GM23338 (cell line): Measurements from ENCODE around the gene GALNT15. TPM values are rescaled to one million over a fixed set of nuclear protein-coding genes. Genes with fewer than 3 reads are reported as not detected.

Source experiments
- ATAC-seq: fragments of 200-7000 bp; cut with Tn5 transposase; 3 replicates; pipeline ENCODE4 v1.9.1; 2020
- DNase-seq: peaks from one replicate; pipeline ENCODE4 v3.0.0-alpha.2; 2015; ENCODE audit warnings: low spot score
- H2AFZ ChIP-seq: fragments of 200-600 bp; sonication (generic); 2 replicates; pipeline ENCODE4 v1.8.0; 2016; ENCODE audit warnings: antibody characterized with exemption, mild to moderate bottlenecking, moderate library complexity
- H3F3A ChIP-seq: fragments of 200-600 bp; sonication (generic); replicated peaks from 2 replicates; pipeline ENCODE4 v1.8.0; 2017; ENCODE audit warnings: antibody characterized with exemption, mixed run types, low read depth
- H3K27ac ChIP-seq: fragments of 200-600 bp; sonication (generic); 2 replicates; pipeline ENCODE4 v1.6.1; 2016; ENCODE audit warnings: low read depth
- H3K27me3 ChIP-seq: fragments of 200-600 bp; sonication (generic); 2 replicates; pipeline ENCODE4 v1.8.0; 2016; ENCODE audit warnings: mild to moderate bottlenecking, mixed run types, moderate library complexity; ENCODE audit not compliant: insufficient read depth
- H3K36me3 ChIP-seq: fragments of 200-600 bp; sonication (generic); 2 replicates; pipeline ENCODE4 v1.8.0; 2016; ENCODE audit warnings: mild to moderate bottlenecking; ENCODE audit not compliant: insufficient read depth
- H3K4me1 ChIP-seq: fragments of 200-600 bp; sonication (generic); 2 replicates; pipeline ENCODE4 v1.8.0; 2016; ENCODE audit warnings: mild to moderate bottlenecking, moderate library complexity; ENCODE audit not compliant: insufficient read depth
- H3K4me2 ChIP-seq: fragments of 200-600 bp; sonication (generic); 2 replicates; pipeline ENCODE4 v1.7.1; 2017; ENCODE audit warnings: mixed run types
- H3K4me3 ChIP-seq: fragments of 200-600 bp; sonication (generic); 2 replicates; pipeline ENCODE4 v1.6.1; 2016; ENCODE audit warnings: mixed run types
- H3K79me2 ChIP-seq: fragments of 200-600 bp; sonication (generic); replicated peaks from 2 replicates; pipeline ENCODE4 v1.8.0; 2017; ENCODE audit warnings: mild to moderate bottlenecking; ENCODE audit not compliant: insufficient read depth
- H3K9me2 ChIP-seq: fragments of 200-600 bp; sonication (generic); 2 replicates; pipeline ENCODE4 v1.8.0; 2017; ENCODE audit not compliant: insufficient read depth
- H4K20me1 ChIP-seq: fragments of 200-600 bp; sonication (generic); replicated peaks from 2 replicates; pipeline ENCODE4 v1.8.0; 2017; ENCODE audit warnings: mild to moderate bottlenecking; ENCODE audit not compliant: insufficient read depth
- H3K27ac Mint-ChIP-seq: 2 replicates; pipeline ENCODE4 v1.8.0; 2020; ENCODE audit warnings: inconsistent platforms, mild to moderate bottlenecking, moderate library complexity, mixed read lengths
- H3K27me3 Mint-ChIP-seq: 3 replicates; pipeline ENCODE4 v1.8.0; 2022; ENCODE audit warnings: low read depth, mild to moderate bottlenecking, moderate library complexity, mixed read lengths, inconsistent platforms; ENCODE audit not compliant: insufficient read depth, poor library complexity
- H3K36me3 Mint-ChIP-seq: 3 replicates; pipeline ENCODE4 v1.8.0; 2021; ENCODE audit warnings: low read depth, mild to moderate bottlenecking, inconsistent platforms, moderate library complexity, mixed read lengths
- H3K4me1 Mint-ChIP-seq: 3 replicates; pipeline ENCODE4 v1.8.0; 2020; ENCODE audit warnings: mild to moderate bottlenecking, inconsistent platforms, mixed read lengths
- H3K4me3 Mint-ChIP-seq: 3 replicates; pipeline ENCODE4 v1.8.0; 2021; ENCODE audit warnings: moderate library complexity, mild to moderate bottlenecking, inconsistent platforms, mixed read lengths
- H3K9me3 Mint-ChIP-seq: 3 replicates; pipeline ENCODE4 v1.8.0; 2020; ENCODE audit warnings: moderate library complexity, mild to moderate bottlenecking, inconsistent platforms, mixed read lengths
- CREB1 ChIP-seq: fragments of 250-450 bp; sonication (Bioruptor Pico); IDR thresholded peaks from 2 replicates; pipeline ENCODE4 v1.5.0; 2020; ENCODE audit warnings: low read depth, mild to moderate bottlenecking, moderate library complexity
- ETS1 ChIP-seq: IDR thresholded peaks from 2 replicates; pipeline ENCODE4 v1.6.1; 2016; ENCODE audit warnings: antibody characterized with exemption
- EZH2 ChIP-seq: fragments of 200-600 bp; sonication (generic); IDR thresholded peaks from one replicate; pipeline ENCODE4 v1.8.0; 2017; ENCODE audit warnings: antibody characterized with exemption, mild to moderate bottlenecking, low read depth; ENCODE audit not compliant: unreplicated experiment
- JUNB ChIP-seq: IDR thresholded peaks from one replicate; pipeline ENCODE4 v1.6.1; 2016; ENCODE audit warnings: antibody characterized with exemption; ENCODE audit not compliant: unreplicated experiment
- NANOG ChIP-seq: IDR thresholded peaks from 2 replicates; pipeline ENCODE4 v1.6.1; 2016; ENCODE audit warnings: antibody characterized with exemption, borderline replicate concordance
- STAT1 ChIP-seq: IDR thresholded peaks from one replicate; pipeline ENCODE4 v1.6.1; 2016; ENCODE audit warnings: antibody characterized with exemption; ENCODE audit not compliant: unreplicated experiment
- ZNF114 ChIP-seq: fragments of 250-450 bp; sonication (Bioruptor Pico); IDR thresholded peaks from 2 replicates; pipeline ENCODE4 v1.5.0; 2020; ENCODE audit warnings: mild to moderate bottlenecking, moderate library complexity
- ZNF331 ChIP-seq: fragments of 250-450 bp; sonication (Bioruptor Pico); IDR thresholded peaks from 2 replicates; pipeline ENCODE4 v1.5.0; 2020; ENCODE audit warnings: low read depth, mild to moderate bottlenecking, moderate library complexity
- ZNF462 ChIP-seq: fragments of 250-450 bp; sonication (Bioruptor Pico); IDR thresholded peaks from 2 replicates; pipeline ENCODE4 v1.5.0; 2020; ENCODE audit warnings: mild to moderate bottlenecking, moderate library complexity
- polyA plus RNA-seq: library from polyadenylated mRNA; unstranded; fragments of >200 nt; fragmentation: Nextera tagmentation; extraction: Ambion mirVana; gene quantifications from 2 replicates; pipeline ENCODE4 v1.2.1, GENCODE V29; 2016
- total RNA-seq: library from RNA; depleted of rRNA; stranded (reverse); fragments of >200 nt; shearing (Covaris generic); gene quantifications from 2 replicates; pipeline ENCODE4 v1.2.3, GENCODE V29; 2014
- TF ChIP-seq, protein P1 (sequence below): IDR thresholded peaks from one replicate; pipeline ENCODE4 v1.6.1; 2018; ENCODE audit warnings: antibody characterized with exemption; ENCODE audit not compliant: unreplicated experiment
- TF ChIP-seq, protein P2 (sequence below), 2 experiments: fragments of 200-600 bp in 1 of 2; sonication (generic) in 1 of 2; conservative IDR thresholded peaks; 2 replicates each; pipeline versions ENCODE4 v1.5.1 to v1.6.1; 2016 to 2017; ENCODE audit warnings: antibody characterized with exemption in 2 of 2, low read depth in 2 of 2, mild to moderate bottlenecking in 2 of 2, moderate library complexity in 1 of 2

The GALNT15 gene
- total and polyA plus RNA-seq, 2 experiments from 2014 or later: 0.06 to 0.35 TPM

DNA sequence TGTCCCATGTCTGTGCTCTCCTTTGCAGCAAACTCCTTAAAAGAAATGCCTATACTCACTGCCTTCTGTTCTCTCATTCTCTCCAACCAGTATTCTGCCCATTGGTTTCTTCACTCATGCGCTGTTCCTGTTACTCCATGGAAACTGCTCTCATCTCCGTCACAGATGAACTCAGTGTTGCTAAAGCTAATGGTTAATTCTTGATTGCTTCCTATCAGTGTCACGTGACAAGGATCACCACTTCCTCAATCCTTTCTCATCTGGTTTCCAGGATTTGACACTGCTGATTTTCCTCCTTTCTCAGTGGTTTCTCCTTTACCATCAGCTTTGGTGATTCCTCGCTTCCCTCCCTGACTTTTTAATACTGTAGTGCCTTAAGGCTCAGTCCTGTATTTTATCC is 87.7 kb downstream of the GALNT15 start:
- Histone ChIP-seq H3K79me2 (peaks cover 51% of the 10 kb centered on the region), H2AFZ (no peak overlapping the region), H4K20me1 (peaks cover 5% of the 10 kb centered on the region; the same call in 1 of the 2 replicates), H3K4me3 (no peak overlapping the region), H3K27ac (no peak overlapping the region), H3F3A (no peaks in the 10 kb centered on the region), H3K27me3 (no peaks in the 10 kb centered on the region), H3K36me3 (peaks cover 9% of the 10 kb centered on the region), H3K4me1 (peaks cover 7% of the 10 kb centered on the region), H3K9me2 (no peaks in the 10 kb centered on the region), H3K4me2 (no peak overlapping the region)
- H3K4me1 Mint-ChIP-seq: peaks cover 15% of the 10 kb centered on the region; the same call in 2 of the 3 replicates
- no peak for TF ChIP-seq JUNB
- TF ChIP-seq, protein P1, sequence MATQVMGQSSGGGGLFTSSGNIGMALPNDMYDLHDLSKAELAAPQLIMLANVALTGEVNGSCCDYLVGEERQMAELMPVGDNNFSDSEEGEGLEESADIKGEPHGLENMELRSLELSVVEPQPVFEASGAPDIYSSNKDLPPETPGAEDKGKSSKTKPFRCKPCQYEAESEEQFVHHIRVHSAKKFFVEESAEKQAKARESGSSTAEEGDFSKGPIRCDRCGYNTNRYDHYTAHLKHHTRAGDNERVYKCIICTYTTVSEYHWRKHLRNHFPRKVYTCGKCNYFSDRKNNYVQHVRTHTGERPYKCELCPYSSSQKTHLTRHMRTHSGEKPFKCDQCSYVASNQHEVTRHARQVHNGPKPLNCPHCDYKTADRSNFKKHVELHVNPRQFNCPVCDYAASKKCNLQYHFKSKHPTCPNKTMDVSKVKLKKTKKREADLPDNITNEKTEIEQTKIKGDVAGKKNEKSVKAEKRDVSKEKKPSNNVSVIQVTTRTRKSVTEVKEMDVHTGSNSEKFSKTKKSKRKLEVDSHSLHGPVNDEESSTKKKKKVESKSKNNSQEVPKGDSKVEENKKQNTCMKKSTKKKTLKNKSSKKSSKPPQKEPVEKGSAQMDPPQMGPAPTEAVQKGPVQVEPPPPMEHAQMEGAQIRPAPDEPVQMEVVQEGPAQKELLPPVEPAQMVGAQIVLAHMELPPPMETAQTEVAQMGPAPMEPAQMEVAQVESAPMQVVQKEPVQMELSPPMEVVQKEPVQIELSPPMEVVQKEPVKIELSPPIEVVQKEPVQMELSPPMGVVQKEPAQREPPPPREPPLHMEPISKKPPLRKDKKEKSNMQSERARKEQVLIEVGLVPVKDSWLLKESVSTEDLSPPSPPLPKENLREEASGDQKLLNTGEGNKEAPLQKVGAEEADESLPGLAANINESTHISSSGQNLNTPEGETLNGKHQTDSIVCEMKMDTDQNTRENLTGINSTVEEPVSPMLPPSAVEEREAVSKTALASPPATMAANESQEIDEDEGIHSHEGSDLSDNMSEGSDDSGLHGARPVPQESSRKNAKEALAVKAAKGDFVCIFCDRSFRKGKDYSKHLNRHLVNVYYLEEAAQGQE: no peak
- TF ChIP-seq STAT1: no peak
- TF ChIP-seq NANOG: no peak
- no peak for TF ChIP-seq ETS1
- TF ChIP-seq EZH2: no peak
- TF ChIP-seq CREB1: no peak
- no peak for TF ChIP-seq ZNF114 (CRISPR knock-in tag)
- TF ChIP-seq ZNF462 (CRISPR knock-in tag): no peak
- TF ChIP-seq, protein P2, sequence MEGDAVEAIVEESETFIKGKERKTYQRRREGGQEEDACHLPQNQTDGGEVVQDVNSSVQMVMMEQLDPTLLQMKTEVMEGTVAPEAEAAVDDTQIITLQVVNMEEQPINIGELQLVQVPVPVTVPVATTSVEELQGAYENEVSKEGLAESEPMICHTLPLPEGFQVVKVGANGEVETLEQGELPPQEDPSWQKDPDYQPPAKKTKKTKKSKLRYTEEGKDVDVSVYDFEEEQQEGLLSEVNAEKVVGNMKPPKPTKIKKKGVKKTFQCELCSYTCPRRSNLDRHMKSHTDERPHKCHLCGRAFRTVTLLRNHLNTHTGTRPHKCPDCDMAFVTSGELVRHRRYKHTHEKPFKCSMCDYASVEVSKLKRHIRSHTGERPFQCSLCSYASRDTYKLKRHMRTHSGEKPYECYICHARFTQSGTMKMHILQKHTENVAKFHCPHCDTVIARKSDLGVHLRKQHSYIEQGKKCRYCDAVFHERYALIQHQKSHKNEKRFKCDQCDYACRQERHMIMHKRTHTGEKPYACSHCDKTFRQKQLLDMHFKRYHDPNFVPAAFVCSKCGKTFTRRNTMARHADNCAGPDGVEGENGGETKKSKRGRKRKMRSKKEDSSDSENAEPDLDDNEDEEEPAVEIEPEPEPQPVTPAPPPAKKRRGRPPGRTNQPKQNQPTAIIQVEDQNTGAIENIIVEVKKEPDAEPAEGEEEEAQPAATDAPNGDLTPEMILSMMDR (conservative IDR thresholded peaks at IDR 0.05; ENCODE audit: low read depth in 2 of 2): no peak
- no peak for TF ChIP-seq ZNF331
- peaks cover 6% of the 10 kb centered on the region; the same call in 2 of the 3 replicates for H3K36me3 Mint-ChIP-seq
- H3K27me3 Mint-ChIP-seq: peaks cover 2% of the 10 kb centered on the region
- H3K4me3 Mint-ChIP-seq: no peak overlapping the region
- ATAC-seq (no peak), DNase-seq (no peak)
- H3K9me3 Mint-ChIP-seq: no peaks in the 10 kb centered on the region
- H3K27ac Mint-ChIP-seq: no peak overlapping the region
